PC-9 (cell line): ENCODE results near the gene HOXA9. TPM values are rescaled to one million over a fixed set of nuclear protein-coding genes. Genes with fewer than 3 reads are reported as not detected.

Source experiments
- BruUV-seq: library from RNA; stranded (reverse); fragments of 400-500 nt; replicated peaks from 2 replicates; lab custom pipeline; 2021; lab: Mats Ljungman, UMichigan
- CTCF ChIA-PET: fragments of 300-600 bp; sonication (Branson Sonifier 250); formaldehyde crosslinking; loops from one replicate; lab custom pipeline; 2022; ENCODE audit warnings: antibody characterized with exemption; lab: Charles Lee
- POLR2A ChIA-PET: fragments of 300-600 bp; sonication (Branson Sonifier 250); formaldehyde crosslinking; loops from one replicate; lab custom pipeline; 2022; ENCODE audit warnings: antibody characterized with exemption; ENCODE audit not compliant: unreplicated experiment; lab: Charles Lee
- DNase-seq, 2 experiments: peaks; one replicate each; pipeline versions ENCODE4 v3.0.0 to v3.0.0-alpha.2; 2015 to 2022; ENCODE audit warnings: mixed read lengths in 1 of 2
- H2AFZ ChIP-seq: fragments of 200-600 bp; sonication (generic); 2 replicates; pipeline ENCODE4 v1.8.1; 2017; ENCODE audit warnings: antibody characterized with exemption
- H3F3A ChIP-seq: fragments of 200-600 bp; sonication (generic); 2 replicates; pipeline ENCODE4 v1.8.1; 2017; ENCODE audit warnings: antibody characterized with exemption, mild to moderate bottlenecking, low read depth; ENCODE audit not compliant: insufficient read depth
- H3K27ac ChIP-seq: fragments of 200-600 bp; sonication (generic); 2 replicates; pipeline ENCODE4 v1.6.1; 2016; ENCODE audit warnings: mixed run types
- H3K27me3 ChIP-seq: fragments of 200-600 bp; sonication (generic); 2 replicates; pipeline ENCODE4 v1.6.1; 2016; ENCODE audit warnings: low read depth, mixed run types; ENCODE audit not compliant: insufficient read depth
- H3K36me3 ChIP-seq: fragments of 200-600 bp; sonication (generic); 2 replicates; pipeline ENCODE4 v1.6.1; 2016; ENCODE audit warnings: low read depth, mixed run types
- H3K4me1 ChIP-seq: fragments of 200-600 bp; sonication (generic); replicated peaks from 2 replicates; pipeline ENCODE4 v1.6.1; 2016; ENCODE audit warnings: mixed run types; ENCODE audit not compliant: insufficient read depth
- H3K4me2 ChIP-seq: fragments of 200-600 bp; sonication (generic); 2 replicates; pipeline ENCODE4 v1.6.1; 2017; ENCODE audit warnings: mixed run types
- H3K4me3 ChIP-seq: fragments of 200-600 bp; sonication (generic); 2 replicates; pipeline ENCODE4 v1.6.1; 2016; ENCODE audit warnings: mixed run types
- H3K79me2 ChIP-seq: fragments of 200-600 bp; sonication (generic); 2 replicates; pipeline ENCODE4 v1.6.1; 2017; ENCODE audit warnings: low read depth, mixed run types
- H3K9me2 ChIP-seq: fragments of 200-600 bp; sonication (generic); 2 replicates; pipeline ENCODE4 v1.8.1; 2017; ENCODE audit warnings: mild to moderate bottlenecking; ENCODE audit not compliant: insufficient read depth
- H3K9me3 ChIP-seq: fragments of 200-600 bp; sonication (generic); 2 replicates; pipeline ENCODE4 v1.8.1; 2016; ENCODE audit warnings: low read depth; ENCODE audit not compliant: insufficient read depth
- H4K20me1 ChIP-seq: fragments of 200-600 bp; sonication (generic); 2 replicates; pipeline ENCODE4 v1.8.1; 2017; ENCODE audit not compliant: insufficient read depth
- EZH2 ChIP-seq: fragments of 200-600 bp; sonication (generic); IDR thresholded peaks from 2 replicates; pipeline ENCODE4 v1.8.0; 2017; ENCODE audit warnings: antibody characterized with exemption, low read depth
- intact Hi-C: fragments of 100-400 bp; cut with micrococcal nuclease; formaldehyde crosslinking; loops from one replicate; pipeline ENCODE4 v1.10.0; 2022; ENCODE audit not compliant: unreplicated experiment
- total RNA-seq: library from RNA; stranded (reverse); gene quantifications from 2 replicates; pipeline ENCODE4 v1.2.3, GENCODE V29; 2021
- TF ChIP-seq, protein P1 (sequence below): fragments of 200-600 bp; sonication (generic); conservative IDR thresholded peaks from 2 replicates; pipeline ENCODE4 v1.6.1; 2017; ENCODE audit warnings: mixed run types, antibody characterized with exemption, mild to moderate bottlenecking, moderate library complexity

HOXA9 gene
- total RNA-seq, 1 experiment from 2014 or later = 2.5 TPM

DNA sequence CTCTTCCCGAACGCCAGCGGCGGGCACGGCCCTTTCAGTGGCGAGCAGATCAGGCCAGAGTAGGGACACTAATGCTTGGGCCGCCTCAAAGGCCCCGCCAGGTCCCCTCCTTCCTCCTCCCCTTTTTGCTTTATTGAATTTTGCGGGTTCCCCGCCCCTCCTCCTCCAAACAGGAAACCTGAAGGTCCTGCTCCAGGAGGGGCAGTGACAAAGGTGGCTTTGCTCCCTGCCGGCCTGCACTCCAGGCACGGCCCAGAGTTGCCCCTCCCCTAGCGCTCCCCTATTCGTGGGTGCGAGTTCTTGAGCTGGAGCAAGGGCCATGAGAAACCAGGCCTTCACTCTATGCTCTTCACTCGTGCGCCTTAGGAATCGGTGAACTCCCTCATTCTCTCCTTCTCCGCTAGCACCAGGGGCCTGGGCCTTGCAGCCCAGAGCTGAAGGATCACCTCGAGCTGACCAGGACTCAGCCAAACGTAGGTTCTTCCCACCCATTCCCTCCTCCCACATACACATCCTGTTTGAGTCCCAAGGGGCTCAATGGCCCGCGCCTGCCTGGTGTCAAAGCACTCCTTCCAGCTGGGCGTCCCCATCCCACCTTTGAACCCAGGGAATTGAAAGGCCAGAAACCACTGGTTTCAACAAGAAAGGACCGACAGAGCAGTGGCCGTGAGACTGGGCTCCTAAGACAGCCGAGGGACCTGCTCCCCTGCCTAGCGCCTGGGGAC, 17.1 kb downstream of the HOXA9 start:
- peak overlapping the region; percentile 73 for H2AFZ ChIP-seq

DNA sequence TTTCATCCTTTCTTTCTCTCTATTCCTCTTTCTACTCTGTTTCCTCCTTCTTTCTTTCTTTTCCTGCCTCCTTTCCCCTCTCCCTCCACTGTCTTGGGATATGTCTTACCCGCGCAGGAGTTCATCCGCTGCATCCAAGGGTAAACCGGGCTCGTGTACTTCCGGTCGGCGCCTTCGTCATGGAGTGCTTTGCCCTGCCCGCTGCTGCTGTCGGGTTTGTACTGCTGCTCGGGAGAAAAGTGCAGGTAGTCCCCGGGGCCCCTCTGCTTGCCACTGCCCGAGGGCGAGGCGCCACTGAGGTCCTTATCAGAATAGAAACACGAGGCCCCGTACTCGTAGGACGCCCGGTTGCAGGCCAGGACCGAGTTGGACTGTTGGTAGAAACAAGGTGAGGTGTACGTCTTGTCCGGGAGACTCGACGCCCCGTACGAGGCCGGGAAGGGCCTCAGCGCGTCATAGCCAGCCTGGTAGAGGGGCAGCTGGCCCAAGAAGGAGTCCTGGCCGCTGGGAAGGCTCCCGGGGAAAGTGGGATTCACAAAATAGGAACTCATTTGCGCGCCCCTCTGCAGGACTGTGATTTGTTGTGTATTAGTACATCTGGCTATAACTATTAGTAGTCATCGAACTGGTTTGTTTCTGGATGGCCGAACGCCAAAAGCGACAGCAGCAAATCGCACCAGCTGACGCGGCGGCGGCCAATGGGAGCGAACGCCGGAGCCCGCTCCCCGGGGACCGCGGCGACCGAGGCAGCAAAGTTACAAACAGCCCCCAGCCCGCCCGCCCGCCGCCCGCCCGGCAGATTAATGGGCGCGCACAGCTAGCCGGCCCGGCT, 17.9 kb downstream of the HOXA9 start, which contains the start of gene HOXA6:
HOXA6 (minus strand) TSS at position 576 of the 832 bp plus-strand sequence; CDS start at position 551, 25 bp downstream.
- CTCF ChIA-PET = no interaction called here
- no TSS peak for BruUV-seq
- H3K4me1 ChIP-seq = 0 out of 2 replicates have a peak, but pooled peaks cover 11% of the 10 kb centered on the region
- intact Hi-C loops = no loop called here
- H3K36me3 ChIP-seq = no peaks in the 10 kb centered on the region
- no peaks in the 10 kb centered on the region for H3K9me2 ChIP-seq
- H3K27me3 ChIP-seq = no peaks in the 10 kb centered on the region
- no peaks in the 10 kb centered on the region for H4K20me1 ChIP-seq
- H3K9me3 ChIP-seq = no peaks in the 10 kb centered on the region
- peak within 1 kb of the TSS; percentile 73 for H2AFZ ChIP-seq
- DNase-seq = peak; percentile 36 to 48
- POLR2A ChIA-PET = no interaction called here
- no peak for TF ChIP-seq EZH2
- H3K27ac ChIP-seq = no peak within 1 kb of the TSS
- H3F3A ChIP-seq = 0 out of 2 replicates have a peak, but pooled peaks cover 4% of the 10 kb centered on the region
- peak within 1 kb of the TSS; percentile 55 for H3K4me2 ChIP-seq
- H3K79me2 ChIP-seq = no peaks in the 10 kb centered on the region
- H3K4me3 ChIP-seq = peak within 1 kb of the TSS; percentile 35; the same call in 1 of the 2 replicates

More for the DNA sequence above, 17.1 kb downstream of the HOXA9 start:
- H3K4me1 ChIP-seq = 0 out of 2 replicates have a peak, but pooled peaks cover 11% of the 10 kb centered on the region
- H3K4me3 ChIP-seq = peak overlapping the region; percentile 35; the same call in 1 of the 2 replicates
- no peak overlapping the region for H3K27ac ChIP-seq
- H4K20me1 ChIP-seq = no peaks in the 10 kb centered on the region
- no TSS peak for BruUV-seq
- intact Hi-C loops = no loop called here
- H3F3A ChIP-seq = 0 out of 2 replicates have a peak, but pooled peaks cover 4% of the 10 kb centered on the region
- H3K4me2 ChIP-seq = peak overlapping the region; percentile 55
- TF ChIP-seq EZH2 = no peak
- TF ChIP-seq, protein P1, sequence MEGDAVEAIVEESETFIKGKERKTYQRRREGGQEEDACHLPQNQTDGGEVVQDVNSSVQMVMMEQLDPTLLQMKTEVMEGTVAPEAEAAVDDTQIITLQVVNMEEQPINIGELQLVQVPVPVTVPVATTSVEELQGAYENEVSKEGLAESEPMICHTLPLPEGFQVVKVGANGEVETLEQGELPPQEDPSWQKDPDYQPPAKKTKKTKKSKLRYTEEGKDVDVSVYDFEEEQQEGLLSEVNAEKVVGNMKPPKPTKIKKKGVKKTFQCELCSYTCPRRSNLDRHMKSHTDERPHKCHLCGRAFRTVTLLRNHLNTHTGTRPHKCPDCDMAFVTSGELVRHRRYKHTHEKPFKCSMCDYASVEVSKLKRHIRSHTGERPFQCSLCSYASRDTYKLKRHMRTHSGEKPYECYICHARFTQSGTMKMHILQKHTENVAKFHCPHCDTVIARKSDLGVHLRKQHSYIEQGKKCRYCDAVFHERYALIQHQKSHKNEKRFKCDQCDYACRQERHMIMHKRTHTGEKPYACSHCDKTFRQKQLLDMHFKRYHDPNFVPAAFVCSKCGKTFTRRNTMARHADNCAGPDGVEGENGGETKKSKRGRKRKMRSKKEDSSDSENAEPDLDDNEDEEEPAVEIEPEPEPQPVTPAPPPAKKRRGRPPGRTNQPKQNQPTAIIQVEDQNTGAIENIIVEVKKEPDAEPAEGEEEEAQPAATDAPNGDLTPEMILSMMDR = no peak
- H3K79me2 ChIP-seq = no peaks in the 10 kb centered on the region
- no peaks in the 10 kb centered on the region for H3K9me2 ChIP-seq
- ChIA-PET POLR2A (interaction anchor here (0.6 kb wide), 1 partner anchor 562 kb away, joined by 3 read pairs; no protein-coding TSS in a partner anchor), CTCF (no interaction called here)
- DNase-seq = peak in 1 of 2 experiments; percentile 41
- H3K36me3 ChIP-seq = no peaks in the 10 kb centered on the region
- no peaks in the 10 kb centered on the region for H3K9me3 ChIP-seq
- no peaks in the 10 kb centered on the region for H3K27me3 ChIP-seq

DNA sequence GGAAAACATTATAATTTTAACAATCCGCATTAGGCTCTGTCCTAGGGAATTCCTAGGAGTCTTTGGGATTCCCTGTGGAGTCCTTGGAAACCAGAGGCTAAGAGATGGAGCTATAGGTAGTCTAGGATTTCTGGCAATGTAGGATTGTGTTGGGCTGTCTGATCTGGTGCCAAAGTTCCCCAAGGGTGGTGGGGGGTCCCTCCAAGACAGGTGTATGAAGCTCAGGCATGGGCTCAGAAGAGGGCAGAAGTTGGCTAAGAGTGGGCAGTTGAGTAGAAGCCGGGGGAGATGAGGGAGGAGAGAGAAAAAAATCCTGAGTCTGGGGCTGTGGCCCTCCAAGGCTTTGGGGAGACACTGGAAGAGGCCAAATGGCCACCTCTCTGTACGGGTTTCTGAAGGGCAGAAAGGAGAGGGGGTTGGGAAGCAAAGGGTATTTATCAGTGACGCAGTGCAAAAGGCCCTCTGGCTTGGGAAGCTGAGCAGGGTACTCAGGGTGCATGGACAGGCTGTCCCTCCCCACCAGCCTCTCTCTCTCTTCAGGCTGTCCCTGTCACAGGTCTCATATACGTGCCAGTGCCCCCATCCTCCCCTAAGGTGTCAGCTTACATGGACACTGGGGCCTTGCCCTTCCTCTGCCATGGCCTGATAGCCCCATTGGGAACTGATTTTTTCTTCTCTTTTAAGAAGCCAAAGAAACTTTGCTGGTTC, 18.7 kb downstream of the HOXA9 start:
- no peaks in the 10 kb centered on the region for H3K9me3 ChIP-seq
- H3K4me3 ChIP-seq = no peak overlapping the region
- no peak overlapping the region for H3K4me2 ChIP-seq
- 0 out of 2 replicates have a peak, but pooled peaks cover 11% of the 10 kb centered on the region for H3K4me1 ChIP-seq
- no peak for DNase-seq
- H3K27ac ChIP-seq = no peak overlapping the region
- ChIA-PET CTCF (no interaction called here), POLR2A (no interaction called here)
- TF ChIP-seq, protein P1 = no peak
- TF ChIP-seq EZH2 = no peak
- no peaks in the 10 kb centered on the region for H3K79me2 ChIP-seq
- H2AFZ ChIP-seq = no peak overlapping the region
- intact Hi-C loops = no loop called here
- H3K36me3 ChIP-seq = no peaks in the 10 kb centered on the region
- 0 out of 2 replicates have a peak, but pooled peaks cover 4% of the 10 kb centered on the region for H3F3A ChIP-seq
- H4K20me1 ChIP-seq = no peaks in the 10 kb centered on the region
- H3K27me3 ChIP-seq = no peaks in the 10 kb centered on the region
- no TSS peak for BruUV-seq
- no peaks in the 10 kb centered on the region for H3K9me2 ChIP-seq
